HepG2 (cell line): ENCODE data around the gene ISCA2. TPM values are rescaled to one million over a fixed set of nuclear protein-coding genes. Genes with fewer than 3 reads are reported as not detected.
A peak's percentile ranks its signal among the peaks of the same experiment; 100 is the strongest.

Experiments used
- ADNP ChIP-seq: sonication (generic); formaldehyde crosslinking; IDR thresholded peaks from 2 replicates; pipeline ENCODE4 v1.4.0; 2020; ENCODE audit warnings: missing genetic modification reagents
- DR1 ChIP-seq: sonication (generic); formaldehyde crosslinking; IDR thresholded peaks from 2 replicates; pipeline ENCODE4 v1.8.0; 2021; ENCODE audit warnings: mild to moderate bottlenecking, missing genetic modification reagents, inconsistent platforms
- HIVEP1 ChIP-seq: sonication (generic); formaldehyde crosslinking; IDR thresholded peaks from 2 replicates; pipeline ENCODE4 v1.4.0; 2020; ENCODE audit warnings: mild to moderate bottlenecking, missing genetic modification reagents
- JUND ChIP-seq: sonication (generic); formaldehyde crosslinking; IDR thresholded peaks from 2 replicates; pipeline ENCODE4 v1.8.0; 2022; ENCODE audit warnings: mild to moderate bottlenecking, missing genetic modification reagents
- MED8 ChIP-seq: sonication (generic); formaldehyde crosslinking; IDR thresholded peaks from 2 replicates; pipeline ENCODE4 v1.8.1; 2023; ENCODE audit warnings: mild to moderate bottlenecking, missing genetic modification reagents; ENCODE audit not compliant: insufficient replicate concordance
- MTF2 ChIP-seq: sonication (generic); formaldehyde crosslinking; IDR thresholded peaks from 2 replicates; pipeline ENCODE4 v1.5.0; 2020; ENCODE audit warnings: missing genetic modification reagents, borderline replicate concordance
- NCOA2 ChIP-seq: sonication (generic); formaldehyde crosslinking; IDR thresholded peaks from 2 replicates; pipeline ENCODE4 v1.8.0; 2022; ENCODE audit warnings: inconsistent platforms
- NCOA5 ChIP-seq: sonication (generic); formaldehyde crosslinking; IDR thresholded peaks from 2 replicates; pipeline ENCODE4 v1.4.0; 2020; ENCODE audit warnings: missing genetic modification reagents
- RBM22 ChIP-seq: fragments of 200-400 bp; formaldehyde crosslinking; optimal IDR thresholded peaks from 2 replicates; pipeline ENCODE3; 2017; ENCODE audit warnings: mild to moderate bottlenecking, low read length, moderate library complexity
- SRY ChIP-seq: sonication (generic); formaldehyde crosslinking; IDR thresholded peaks from 2 replicates; pipeline ENCODE4 v1.8.0; 2022; ENCODE audit warnings: mild to moderate bottlenecking, missing genetic modification reagents
- TMF1 ChIP-seq: sonication (generic); formaldehyde crosslinking; IDR thresholded peaks from 2 replicates; pipeline ENCODE4 v1.8.1; 2022; ENCODE audit warnings: low read depth, missing genetic modification reagents
- ZNF205 ChIP-seq: IDR thresholded peaks from 2 replicates; pipeline ENCODE4 v1.6.1; 2018; ENCODE audit warnings: missing biosample characterization, missing genetic modification reagents
- ZNF232 ChIP-seq: sonication (generic); formaldehyde crosslinking; IDR thresholded peaks from 2 replicates; pipeline ENCODE4 v1.4.0; 2020; ENCODE audit warnings: missing genetic modification reagents, borderline replicate concordance
- ZNF251 ChIP-seq: sonication (generic); formaldehyde crosslinking; IDR thresholded peaks from 2 replicates; pipeline ENCODE4 v1.9.0; 2021; ENCODE audit warnings: mild to moderate bottlenecking, missing genetic modification reagents
- ZNF296 ChIP-seq: sonication (generic); formaldehyde crosslinking; conservative IDR thresholded peaks from 2 replicates; pipeline ENCODE4 v1.5.0; 2020; ENCODE audit warnings: mild to moderate bottlenecking, missing genetic modification reagents
- ZNF382 ChIP-seq: sonication (generic); formaldehyde crosslinking; IDR thresholded peaks from 2 replicates; pipeline ENCODE4 v1.5.0; 2020; ENCODE audit warnings: missing genetic modification reagents, mild to moderate bottlenecking, borderline replicate concordance
- ZNF547 ChIP-seq: sonication (generic); formaldehyde crosslinking; IDR thresholded peaks from 2 replicates; pipeline ENCODE4 v1.5.1; 2020; ENCODE audit warnings: mild to moderate bottlenecking, missing genetic modification reagents
- ZNF558 ChIP-seq: sonication (generic); formaldehyde crosslinking; IDR thresholded peaks from 2 replicates; pipeline ENCODE4 v1.9.0; 2022; ENCODE audit warnings: mild to moderate bottlenecking, missing genetic modification reagents, borderline replicate concordance
- ZNF562 ChIP-seq: sonication (generic); formaldehyde crosslinking; IDR thresholded peaks from 2 replicates; pipeline ENCODE4 v1.8.0; 2022; ENCODE audit warnings: missing genetic modification reagents, borderline replicate concordance
- ZNF597 ChIP-seq: sonication (generic); formaldehyde crosslinking; IDR thresholded peaks from 2 replicates; pipeline ENCODE4 v1.5.0; 2020; ENCODE audit warnings: missing genetic modification reagents
- ZNF609 ChIP-seq: sonication (generic); formaldehyde crosslinking; IDR thresholded peaks from 2 replicates; pipeline ENCODE4 v1.4.0; 2020; ENCODE audit warnings: mild to moderate bottlenecking, missing genetic modification reagents, borderline replicate concordance
- ZNF674 ChIP-seq: sonication (generic); formaldehyde crosslinking; IDR thresholded peaks from 2 replicates; pipeline ENCODE4 v1.5.0; 2020; ENCODE audit warnings: low read depth, mild to moderate bottlenecking, missing genetic modification reagents
- ZNF800 ChIP-seq: sonication (generic); formaldehyde crosslinking; IDR thresholded peaks from 2 replicates; pipeline ENCODE4 v1.4.0; 2020; ENCODE audit warnings: missing genetic modification reagents
- ZNF883 ChIP-seq: sonication (generic); formaldehyde crosslinking; IDR thresholded peaks from 2 replicates; pipeline ENCODE4 v1.5.1; 2020; ENCODE audit warnings: mild to moderate bottlenecking, missing genetic modification reagents; ENCODE audit errors: not compliant biosample characterization
- polyA plus RNA-seq, 8 experiments: library from polyadenylated mRNA; depleted of rRNA in 3 of 8; stranded (reverse) in 7 of 8; unstranded in 1 of 8; fragments of >200 nt; fragmentation: Illumina TruSeq in 4 of 8; extraction: Trizol in 4 of 8; gene quantifications; 2 replicates each; pipeline versions ENCODE4 v1.2.1 to v1.2.3, GENCODE V29; 2011 to 2016; ENCODE audit warnings: low read depth in 4 of 8, missing spikeins in 1 of 8, mixed read lengths in 1 of 8; ENCODE audit not compliant: insufficient read depth in 1 of 8
- total RNA-seq, 5 experiments: library from RNA; depleted of rRNA; stranded (reverse); fragments of >200 nt; fragmentation: Illumina TruSeq; extraction: Trizol; gene quantifications; 2 replicates each; pipeline ENCODE4 v1.2.3, GENCODE V29; 2016; ENCODE audit warnings: low read depth in 1 of 5

Gene ISCA2
- total and polyA plus RNA-seq, 2 of the 13 experiments (the other 11 are each of a cell fraction or from before 2014, with no cell fraction given) = 32.1 to 43.4 TPM

GRCh38 chr14:74492776-74493342, 706 bp upstream of the ISCA2 start, which contains the start of gene NPC2 (continued):
- no peak; the same call in 1 of the 2 replicates for TF ChIP-seq ZNF609 (CRISPR knock-in tag)
- TF ChIP-seq ZNF251 (CRISPR knock-in tag) = no peak
- TF ChIP-seq MTF2 (CRISPR knock-in tag) = no peak
- TF ChIP-seq NCOA2 (CRISPR knock-in tag) = no peak
- TF ChIP-seq DR1 (CRISPR knock-in tag) = no peak
- TF ChIP-seq ZNF558 (CRISPR knock-in tag) = no peak
- 0 out of 2 replicates have a peak, but pooled peaks have one; percentile 68 for TF ChIP-seq ZNF205 (CRISPR knock-in tag)
- peak; percentile 68 for TF ChIP-seq HIVEP1 (CRISPR knock-in tag)
- no peak for TF ChIP-seq ZNF597 (CRISPR knock-in tag)
- TF ChIP-seq ZNF382 (CRISPR knock-in tag) = no peak
- TF ChIP-seq ADNP = no peak
- TF ChIP-seq TMF1 (CRISPR knock-in tag) = no peak
- no peak for TF ChIP-seq RBM22
- peak; percentile 45; the same call in 1 of the 2 replicates for TF ChIP-seq ZNF800 (CRISPR knock-in tag)
- TF ChIP-seq ZNF674 (CRISPR knock-in tag) = 0 out of 2 replicates have a peak, but pooled peaks have one; percentile 16
- TF ChIP-seq ZNF883 (CRISPR knock-in tag) = peak; percentile 47
- no peak for TF ChIP-seq ZNF547
- TF ChIP-seq ZNF296 (CRISPR knock-in tag) = no peak
- TF ChIP-seq NCOA5 (CRISPR knock-in tag) = no peak
- no peak; the same call in 1 of the 2 replicates for TF ChIP-seq SRY
- TF ChIP-seq ZNF232 = peak; percentile 80; the same call in 1 of the 2 replicates
- no peak for TF ChIP-seq ZNF562 (CRISPR knock-in tag)
- TF ChIP-seq MED8 (CRISPR knock-in tag) = no peak
- TF ChIP-seq JUND (CRISPR knock-in tag) = no peak
